Activated naive CD8-positive, alpha-beta T cell treated with anti-CD3 and anti-CD28 coated beads, Interleukin-2, amount 10 ng/mL, durations not matched to agents 7 days and 5 days (primary cell): ENCODE results near the gene OR4X1. TPM values are rescaled to one million over a fixed set of nuclear protein-coding genes. Genes with fewer than 3 reads are reported as not detected.

Experiments used
- total RNA-seq, 2 experiments: library from RNA; stranded (reverse); gene quantifications; one replicate each; pipeline ENCODE4 v1.2.3, GENCODE V29; 2021

Gene OR4X1
- total RNA-seq, 2 experiments from 2014 or later, result not detected

Other genes starting within 250 kb of the OR4X1 start
- gene OR4B1, start 47.1 kb upstream of the OR4X1 start, total RNA-seq, result not detected
- not detected for gene OR4X2, start 18.8 kb upstream of the OR4X1 start, total RNA-seq
- gene OR4S1, start 42.4 kb downstream of the OR4X1 start, total RNA-seq, result not detected
- not detected for gene OR4C3, start 61.1 kb downstream of the OR4X1 start, total RNA-seq
- gene OR4C5, start 102.6 kb downstream of the OR4X1 start, total RNA-seq, result not detected
- gene OR4A47, start 224.9 kb downstream of the OR4X1 start, total RNA-seq, result not detected